Activated CD4-positive, CD25-positive, alpha-beta regulatory T cell treated with anti-CD3 and anti-CD28 coated beads, Interleukin-2, amount 50 U/mL, for 72 hours (primary cell): ENCODE results near the gene NR2F1-AS1.
"Not testable (repeated sequence)": the region's sequence is repeated elsewhere in the genome, so short reads cannot be mapped to it uniquely, and the experiment has no call there.

ENCODE experiments used
- DNase-seq: peaks from one replicate; pipeline ENCODE4 v3.0.0; 2021

The NR2F1-AS1 gene

GRCh38 chr5:93575461-93576414 is 5.3 kb downstream of the NR2F1-AS1 start:
- DNase-seq = no peak

- no peak for DNase-seq
Measured at GRCh38 chr5:93574491-93575305, 6.3 kb downstream of the NR2F1-AS1 start.

GRCh38 chr5:93573354-93574351 is 7.4 kb downstream of the NR2F1-AS1 start:
- no peak for DNase-seq

GRCh38 chr5:93572608-93573353 is 8.2 kb downstream of the NR2F1-AS1 start:
- DNase-seq = no peak

- DNase-seq = no peak
Measured at GRCh38 chr5:93572101-93572607, 8.9 kb downstream of the NR2F1-AS1 start.

GRCh38 chr5:93571114-93571949 is 9.7 kb downstream of the NR2F1-AS1 start:
- DNase-seq = no peak

GRCh38 chr5:93570294-93571113 is 10.5 kb downstream of the NR2F1-AS1 start:
- DNase-seq = no peak

GRCh38 chr5:93569300-93570160 is 11.5 kb downstream of the NR2F1-AS1 start:
- DNase-seq = no peak

- DNase-seq = no peak
Measured at GRCh38 chr5:93567424-93567823, 13.6 kb downstream of the NR2F1-AS1 start.

- no peak for DNase-seq
Measured at GRCh38 chr5:93566091-93566490, 14.9 kb downstream of the NR2F1-AS1 start.

GRCh38 chr5:93557021-93557604 is 23.9 kb downstream of the NR2F1-AS1 start:
- DNase-seq = no peak

GRCh38 chr5:93549594-93549993 is 31.4 kb downstream of the NR2F1-AS1 start:
- not testable (repeated sequence) for DNase-seq

- no peak for DNase-seq
Measured at GRCh38 chr5:93545872-93546271, 35.1 kb downstream of the NR2F1-AS1 start.

- DNase-seq = no peak
Measured at GRCh38 chr5:93532370-93532769, 48.6 kb downstream of the NR2F1-AS1 start.

- not testable (repeated sequence) for DNase-seq
Measured at GRCh38 chr5:93521815-93522214, 59.2 kb downstream of the NR2F1-AS1 start.

GRCh38 chr5:93519740-93520139 is 61.3 kb downstream of the NR2F1-AS1 start:
- no peak for DNase-seq

GRCh38 chr5:93517828-93518227 is 63.2 kb downstream of the NR2F1-AS1 start:
- DNase-seq = no peak

GRCh38 chr5:93513298-93513697 is 67.7 kb downstream of the NR2F1-AS1 start:
- no peak for DNase-seq
